Effector CD8-positive, alpha-beta T cell (primary cell): ENCODE data around the gene VDR.

Experiments
- DNase-seq: peaks from one replicate; lab custom pipeline; 2025; lab: John Stamatoyannopoulos, UW

VDR gene

GRCh38 chr12:47892819-47893218 is 12.0 kb downstream of the VDR start:
- no peak for DNase-seq

GRCh38 chr12:47891356-47891755 is 13.4 kb downstream of the VDR start:
- no peak for DNase-seq

GRCh38 chr12:47889040-47889439 is 15.8 kb downstream of the VDR start:
- no peak for DNase-seq

GRCh38 chr12:47888153-47888819 is 16.5 kb downstream of the VDR start:
- DNase-seq: no peak

GRCh38 chr12:47887529-47887928 is 17.3 kb downstream of the VDR start:
- no peak for DNase-seq

GRCh38 chr12:47886510-47887240 is 18.1 kb downstream of the VDR start:
- no peak for DNase-seq

- no peak for DNase-seq
Observed at GRCh38 chr12:47885566-47885965, 19.2 kb downstream of the VDR start.

GRCh38 chr12:47885012-47885501 is 19.7 kb downstream of the VDR start:
- DNase-seq: no peak

GRCh38 chr12:47884501-47884900 is 20.3 kb downstream of the VDR start:
- no peak for DNase-seq

- DNase-seq: no peak
Observed at GRCh38 chr12:47883663-47884195, 21.1 kb downstream of the VDR start.

- DNase-seq: no peak
Observed at GRCh38 chr12:47882781-47883546, 21.8 kb downstream of the VDR start.

- no peak for DNase-seq
Observed at GRCh38 chr12:47881826-47882427, 22.9 kb downstream of the VDR start.

GRCh38 chr12:47881051-47881450 is 23.7 kb downstream of the VDR start:
- DNase-seq: no peak

GRCh38 chr12:47878918-47879481 is 25.8 kb downstream of the VDR start:
- no peak for DNase-seq

- DNase-seq: no peak
Observed at GRCh38 chr12:47878293-47878917, 26.4 kb downstream of the VDR start.

- DNase-seq: no peak
Observed at GRCh38 chr12:47877081-47877480, 27.7 kb downstream of the VDR start.

GRCh38 chr12:47876440-47876960 is 28.3 kb downstream of the VDR start:
- no peak for DNase-seq

GRCh38 chr12:47875746-47876439 is 28.9 kb downstream of the VDR start:
- DNase-seq: no peak

GRCh38 chr12:47874316-47874715 is 30.5 kb downstream of the VDR start:
- no peak for DNase-seq

GRCh38 chr12:47870175-47870781 is 34.5 kb downstream of the VDR start:
- no peak for DNase-seq
